ENCODE results near the gene FERMT1.

GRCh38 chr20:6114696-6115095, 8.1 kb downstream of the FERMT1 start:
- TF ChIP-seq, protein P1, sequence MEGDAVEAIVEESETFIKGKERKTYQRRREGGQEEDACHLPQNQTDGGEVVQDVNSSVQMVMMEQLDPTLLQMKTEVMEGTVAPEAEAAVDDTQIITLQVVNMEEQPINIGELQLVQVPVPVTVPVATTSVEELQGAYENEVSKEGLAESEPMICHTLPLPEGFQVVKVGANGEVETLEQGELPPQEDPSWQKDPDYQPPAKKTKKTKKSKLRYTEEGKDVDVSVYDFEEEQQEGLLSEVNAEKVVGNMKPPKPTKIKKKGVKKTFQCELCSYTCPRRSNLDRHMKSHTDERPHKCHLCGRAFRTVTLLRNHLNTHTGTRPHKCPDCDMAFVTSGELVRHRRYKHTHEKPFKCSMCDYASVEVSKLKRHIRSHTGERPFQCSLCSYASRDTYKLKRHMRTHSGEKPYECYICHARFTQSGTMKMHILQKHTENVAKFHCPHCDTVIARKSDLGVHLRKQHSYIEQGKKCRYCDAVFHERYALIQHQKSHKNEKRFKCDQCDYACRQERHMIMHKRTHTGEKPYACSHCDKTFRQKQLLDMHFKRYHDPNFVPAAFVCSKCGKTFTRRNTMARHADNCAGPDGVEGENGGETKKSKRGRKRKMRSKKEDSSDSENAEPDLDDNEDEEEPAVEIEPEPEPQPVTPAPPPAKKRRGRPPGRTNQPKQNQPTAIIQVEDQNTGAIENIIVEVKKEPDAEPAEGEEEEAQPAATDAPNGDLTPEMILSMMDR (optimal IDR thresholded peaks at IDR 0.05 in 1 of 3, IDR thresholded peaks at IDR 0.05 in 1 of 3, conservative IDR thresholded peaks at IDR 0.05 in 1 of 3; ENCODE audit: extremely low read depth in 1 of 3, insufficient read depth in 2 of 3, low read length in 3 of 3): no peak
- TF ChIP-seq EZH2 (IDR thresholded peaks at IDR 0.05; ENCODE audit: low read length): no peak

All from keratinocyte (primary cell).